SK-N-MC (cell line): ENCODE results near the gene SPACDR.
"Not testable (repeated sequence)": the region's sequence is repeated elsewhere in the genome, so short reads cannot be mapped to it uniquely, and the experiment has no call there.

ENCODE experiments used
- EZH2 ChIP-seq: fragments of 200-600 bp; sonication (generic); IDR thresholded peaks from one replicate; pipeline ENCODE4 v1.6.1; 2017; ENCODE audit warnings: antibody characterized with exemption
- FOXP2 ChIP-seq: optimal IDR thresholded peaks from 2 replicates; pipeline ENCODE3; 2011; ENCODE audit warnings: mild to moderate bottlenecking, moderate library complexity; ENCODE audit not compliant: insufficient read depth; ENCODE audit errors: extremely low read length, control extremely low read depth
- POLR2AphosphoS5 ChIP-seq: IDR thresholded peaks from 2 replicates; pipeline ENCODE4 v1.6.1; 2012; ENCODE audit warnings: mild to moderate bottlenecking, low read depth, low read length, borderline replicate concordance

- TF ChIP-seq POLR2AphosphoS5, EZH2, FOXP2: not testable (repeated sequence)
Measured at GRCh38 chr7:100438731-100439130, 25.3 kb downstream of the SPACDR start.
